ENCODE measurements around the gene GORASP1.

The GORASP1 gene

DNA sequence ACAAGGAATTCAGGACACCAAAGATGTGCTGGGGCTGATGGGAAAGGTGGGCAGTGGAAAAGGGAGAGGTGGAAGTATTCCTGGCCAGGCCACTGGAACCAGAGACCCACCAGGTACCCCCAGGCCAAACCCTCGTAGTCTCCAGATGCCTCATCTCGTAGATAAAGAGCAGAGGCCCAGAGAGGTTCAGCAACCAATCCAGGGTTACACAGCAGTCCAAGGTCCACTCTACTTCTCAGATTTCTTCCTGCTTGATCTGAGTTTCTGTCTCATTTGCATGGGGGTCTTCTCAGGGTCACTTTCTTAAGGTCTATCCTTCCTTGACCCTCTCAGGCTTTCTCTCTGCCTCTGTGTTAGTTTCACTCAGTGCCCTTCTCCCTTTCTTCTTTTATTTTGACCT, 5.1 kb upstream of the GORASP1 start:
- Histone ChIP-seq H2BK15ac (ENCODE audit: low read depth, poor library complexity, severe bottlenecking) (no peak overlapping the region), H2AFZ (ENCODE audit: low read depth, low read length) (no peak overlapping the region), H3K14ac (ENCODE audit: low read length in 2 of 2) (no peak overlapping the region), H2BK12ac (ENCODE audit: low read length in 2 of 2) (no peak overlapping the region), H3K27ac (ENCODE audit: low read length, poor library complexity, severe bottlenecking) (no peak overlapping the region), H3K18ac (ENCODE audit: low read depth in 1 of 2, low read length in 2 of 2) (no peak overlapping the region), H3K4me2 (ENCODE audit: low read length, poor library complexity, severe bottlenecking) (no peak overlapping the region), H3K79me1 (replicated peaks; ENCODE audit: low read length, poor library complexity, severe bottlenecking) (no peaks in the 10 kb centered on the region), H2BK120ac (ENCODE audit: low read depth, low read length) (no peak overlapping the region), H4K91ac (ENCODE audit: low read length) (no peak overlapping the region), H3K9ac (ENCODE audit: low read length) (no peak overlapping the region), H2AK5ac (ENCODE audit: low read length, severe bottlenecking) (no peak overlapping the region), H3K9me3 (ENCODE audit: control insufficient read depth, low read length) (no peaks in the 10 kb centered on the region), H3K4me1 (ENCODE audit: control insufficient read depth, insufficient read depth, low read depth, low read length) (peaks cover 2% of the 10 kb centered on the region), H3K23ac (ENCODE audit: low read length in 2 of 2) (no peak overlapping the region), H3K4ac (ENCODE audit: low read depth in 1 of 2, low read length in 2 of 2) (no peak overlapping the region), H3K27me3 (ENCODE audit: control insufficient read depth in 1 of 2, insufficient read depth in 1 of 2, low read length in 2 of 2) (no peaks in the 10 kb centered on the region), H3K36me3 (ENCODE audit: control insufficient read depth in 1 of 2, insufficient read depth in 2 of 2, low read depth in 1 of 2, low read length in 2 of 2) (peaks cover 10 to 34% of the 10 kb centered on the region in 2 experiments), H4K8ac (ENCODE audit: low read length) (no peak overlapping the region), H2BK5ac (ENCODE audit: low read depth, low read length, poor library complexity, severe bottlenecking) (no peak overlapping the region), H3K4me3 (ENCODE audit: insufficient read depth in 1 of 2, low read depth in 1 of 2, low read length in 2 of 2) (no peak overlapping the region)
- WGBS, result 65% methylated on average over 2 of the region's 2 CpGs
- no peak for DNase-seq

DNA sequence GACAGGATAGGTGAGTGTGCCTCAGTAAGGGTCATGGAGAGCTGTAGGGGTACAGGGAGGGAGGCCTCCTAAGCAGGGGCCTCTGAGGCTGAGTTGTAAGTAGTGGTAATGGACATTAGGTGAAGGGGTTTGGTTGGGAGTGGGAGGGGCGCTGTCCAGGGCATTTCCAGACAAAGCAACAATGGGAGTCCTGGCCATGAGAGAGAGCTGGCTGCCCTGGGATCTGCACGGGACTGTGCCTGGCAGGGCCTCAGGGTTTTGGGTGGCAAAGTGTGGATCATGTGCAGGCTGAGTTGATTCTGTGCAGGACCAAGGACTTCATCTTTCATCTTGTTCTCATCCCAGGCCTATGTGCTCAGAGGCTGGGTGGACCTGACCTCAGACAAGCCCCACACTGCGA, 4.7 kb upstream of the GORASP1 start:
- H2BK5ac ChIP-seq (ENCODE audit: low read depth, low read length, poor library complexity, severe bottlenecking), result no peak overlapping the region
- H2BK12ac ChIP-seq (ENCODE audit: low read length in 2 of 2), result no peak overlapping the region
- no peak overlapping the region for H3K18ac ChIP-seq (ENCODE audit: low read depth in 1 of 2, low read length in 2 of 2)
- no peak overlapping the region for H4K8ac ChIP-seq (ENCODE audit: low read length)
- WGBS, result 79% methylated on average over 3 of the region's 3 CpGs
- H3K4ac ChIP-seq (ENCODE audit: low read depth in 1 of 2, low read length in 2 of 2), result no peak overlapping the region
- H4K91ac ChIP-seq (ENCODE audit: low read length), result no peak overlapping the region
- DNase-seq, result no peak
- H3K36me3 ChIP-seq (ENCODE audit: control insufficient read depth in 1 of 2, insufficient read depth in 2 of 2, low read depth in 1 of 2, low read length in 2 of 2), result peaks cover 10 to 34% of the 10 kb centered on the region in 2 experiments
- H3K4me2 ChIP-seq (ENCODE audit: low read length, poor library complexity, severe bottlenecking), result no peak overlapping the region
- no peak overlapping the region for H2BK15ac ChIP-seq (ENCODE audit: low read depth, poor library complexity, severe bottlenecking)
- H3K27ac ChIP-seq (ENCODE audit: low read length, poor library complexity, severe bottlenecking), result no peak overlapping the region
- no peak overlapping the region for H3K14ac ChIP-seq (ENCODE audit: low read length in 2 of 2)
- H3K23ac ChIP-seq (ENCODE audit: low read length in 2 of 2), result no peak overlapping the region
- peaks cover 2% of the 10 kb centered on the region for H3K4me1 ChIP-seq (ENCODE audit: control insufficient read depth, insufficient read depth, low read depth, low read length)
- H2AK5ac ChIP-seq (ENCODE audit: low read length, severe bottlenecking), result no peak overlapping the region
- no peak overlapping the region for H2BK120ac ChIP-seq (ENCODE audit: low read depth, low read length)
- no peaks in the 10 kb centered on the region for H3K27me3 ChIP-seq (ENCODE audit: control insufficient read depth in 1 of 2, insufficient read depth in 1 of 2, low read length in 2 of 2)
- H2AFZ ChIP-seq (ENCODE audit: low read depth, low read length), result no peak overlapping the region
- H3K9ac ChIP-seq (ENCODE audit: low read length), result no peak overlapping the region
- H3K79me1 ChIP-seq (replicated peaks; ENCODE audit: low read length, poor library complexity, severe bottlenecking), result no peaks in the 10 kb centered on the region
- H3K4me3 ChIP-seq (ENCODE audit: insufficient read depth in 1 of 2, low read depth in 1 of 2, low read length in 2 of 2), result no peak overlapping the region
- H3K9me3 ChIP-seq (ENCODE audit: control insufficient read depth, low read length), result no peaks in the 10 kb centered on the region

DNA sequence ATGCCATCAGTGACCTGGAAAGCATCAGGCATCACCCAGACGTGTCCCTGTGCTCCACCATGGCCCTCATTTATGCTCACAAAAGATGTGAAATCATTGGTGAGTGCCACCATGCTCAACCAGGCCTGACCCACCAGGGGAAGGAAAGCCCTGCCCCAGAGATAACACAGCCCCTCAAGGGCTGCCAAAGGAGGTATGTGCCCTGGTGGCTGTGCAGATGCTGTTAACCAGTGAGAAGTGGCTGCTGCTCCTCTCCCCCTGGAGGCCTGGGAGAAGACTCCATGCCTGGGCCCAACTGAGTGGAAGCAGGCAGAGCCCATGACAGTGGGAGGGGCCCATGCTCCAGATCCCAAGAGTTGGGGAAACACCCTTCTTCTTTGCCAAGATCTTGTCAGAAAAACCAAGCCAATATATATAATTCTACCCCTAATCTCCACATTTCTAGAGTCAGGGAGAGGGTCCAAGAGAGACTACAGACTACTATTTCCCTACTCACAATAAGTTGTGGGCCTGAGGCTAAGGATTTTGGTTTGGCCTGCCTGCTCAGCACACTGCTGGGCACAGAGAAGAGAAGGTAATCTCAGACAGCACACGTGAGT, 2.7 kb upstream of the GORASP1 start:
- Histone ChIP-seq H4K8ac (ENCODE audit: low read length) (no peak overlapping the region), H3K14ac (ENCODE audit: low read length in 2 of 2) (no peak overlapping the region), H3K9ac (ENCODE audit: low read length) (no peak overlapping the region), H2AK5ac (ENCODE audit: low read length, severe bottlenecking) (no peak overlapping the region), H3K18ac (ENCODE audit: low read depth in 1 of 2, low read length in 2 of 2) (no peak overlapping the region), H2BK15ac (ENCODE audit: low read depth, poor library complexity, severe bottlenecking) (no peak overlapping the region), H3K23ac (ENCODE audit: low read length in 2 of 2) (no peak overlapping the region), H3K27ac (ENCODE audit: low read length, poor library complexity, severe bottlenecking) (no peak overlapping the region), H3K79me1 (replicated peaks; ENCODE audit: low read length, poor library complexity, severe bottlenecking) (peaks cover 6% of the 10 kb centered on the region), H3K4me1 (ENCODE audit: control insufficient read depth, insufficient read depth, low read depth, low read length) (peaks cover 6% of the 10 kb centered on the region), H3K4ac (ENCODE audit: low read depth in 1 of 2, low read length in 2 of 2) (no peak overlapping the region), H3K4me2 (ENCODE audit: low read length, poor library complexity, severe bottlenecking) (no peak overlapping the region), H3K27me3 (ENCODE audit: control insufficient read depth in 1 of 2, insufficient read depth in 1 of 2, low read length in 2 of 2) (no peaks in the 10 kb centered on the region), H2BK12ac (ENCODE audit: low read length in 2 of 2) (no peak overlapping the region), H2BK5ac (ENCODE audit: low read depth, low read length, poor library complexity, severe bottlenecking) (no peak overlapping the region), H3K4me3 (ENCODE audit: insufficient read depth in 1 of 2, low read depth in 1 of 2, low read length in 2 of 2) (no peak overlapping the region), H3K9me3 (ENCODE audit: control insufficient read depth, low read length) (no peaks in the 10 kb centered on the region), H2BK120ac (ENCODE audit: low read depth, low read length) (no peak overlapping the region), H2AFZ (ENCODE audit: low read depth, low read length) (no peak overlapping the region), H3K36me3 (ENCODE audit: control insufficient read depth in 1 of 2, insufficient read depth in 2 of 2, low read depth in 1 of 2, low read length in 2 of 2) (peaks cover 10 to 34% of the 10 kb centered on the region in 2 experiments), H4K91ac (ENCODE audit: low read length) (peak overlapping the region; percentile 22)
- whole genome bisulfite sequencing, result 60% methylated on average over 2 of the region's 2 CpGs
- peak; percentile 24 for DNase-seq

DNA sequence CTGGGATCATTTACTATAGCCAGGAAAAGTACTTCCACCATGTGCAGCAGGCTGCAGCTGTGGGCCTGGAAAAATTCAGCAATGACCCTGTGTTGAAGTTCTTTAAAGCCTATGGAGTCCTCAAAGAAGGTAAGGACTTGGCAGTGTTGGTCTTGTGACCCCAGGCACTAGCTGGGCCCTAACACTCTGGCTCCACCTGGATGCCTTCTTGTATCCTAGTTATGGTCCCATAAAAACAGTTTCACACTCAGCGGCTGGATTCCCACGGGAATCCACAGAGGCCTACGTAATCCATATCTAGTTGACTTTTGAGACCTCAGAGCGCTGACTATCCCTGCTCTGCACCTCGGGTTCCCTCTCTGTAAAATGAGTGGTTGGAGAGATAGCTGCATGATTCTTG, 1.7 kb upstream of the GORASP1 start:
- DNase-seq, result no peak
- Histone ChIP-seq H3K4me2 (ENCODE audit: low read length, poor library complexity, severe bottlenecking) (no peak overlapping the region), H2BK15ac (ENCODE audit: low read depth, poor library complexity, severe bottlenecking) (no peak overlapping the region), H2AK5ac (ENCODE audit: low read length, severe bottlenecking) (no peak overlapping the region), H2BK12ac (ENCODE audit: low read length in 2 of 2) (no peak overlapping the region), H4K8ac (ENCODE audit: low read length) (no peak overlapping the region), H3K9ac (ENCODE audit: low read length) (no peak overlapping the region), H3K9me3 (ENCODE audit: control insufficient read depth, low read length) (no peaks in the 10 kb centered on the region), H2BK5ac (ENCODE audit: low read depth, low read length, poor library complexity, severe bottlenecking) (no peak overlapping the region), H4K91ac (ENCODE audit: low read length) (no peak overlapping the region), H3K27ac (ENCODE audit: low read length, poor library complexity, severe bottlenecking) (no peak overlapping the region), H3K4me1 (ENCODE audit: control insufficient read depth, insufficient read depth, low read depth, low read length) (peaks cover 14% of the 10 kb centered on the region), H3K14ac (ENCODE audit: low read length in 2 of 2) (no peak overlapping the region), H3K36me3 (ENCODE audit: control insufficient read depth in 1 of 2, insufficient read depth in 2 of 2, low read depth in 1 of 2, low read length in 2 of 2) (peaks cover 10 to 30% of the 10 kb centered on the region in 2 experiments), H3K79me1 (replicated peaks; ENCODE audit: low read length, poor library complexity, severe bottlenecking) (peaks cover 17% of the 10 kb centered on the region), H2BK120ac (ENCODE audit: low read depth, low read length) (no peak overlapping the region), H3K4ac (ENCODE audit: low read depth in 1 of 2, low read length in 2 of 2) (no peak overlapping the region), H3K27me3 (ENCODE audit: control insufficient read depth in 1 of 2, insufficient read depth in 1 of 2, low read length in 2 of 2) (no peaks in the 10 kb centered on the region), H3K23ac (ENCODE audit: low read length in 2 of 2) (no peak overlapping the region), H3K4me3 (ENCODE audit: insufficient read depth in 1 of 2, low read depth in 1 of 2, low read length in 2 of 2) (no peak overlapping the region), H2AFZ (ENCODE audit: low read depth, low read length) (no peak overlapping the region), H3K18ac (ENCODE audit: low read depth in 1 of 2, low read length in 2 of 2) (no peak overlapping the region)
- 88% methylated on average over 5 of the region's 5 CpGs for whole genome bisulfite sequencing
